IPS-NIHi11 (cell line): ENCODE measurements around the gene UBE2G2.
"Not testable (repeated sequence)": the region's sequence is repeated elsewhere in the genome, so short reads cannot be mapped to it uniquely, and the experiment has no call there.

Experiments
- DNase-seq: peaks from one replicate; pipeline ENCODE4 v3.0.0; 2012; ENCODE audit warnings: mixed read lengths, low spot score

Gene UBE2G2

DNA sequence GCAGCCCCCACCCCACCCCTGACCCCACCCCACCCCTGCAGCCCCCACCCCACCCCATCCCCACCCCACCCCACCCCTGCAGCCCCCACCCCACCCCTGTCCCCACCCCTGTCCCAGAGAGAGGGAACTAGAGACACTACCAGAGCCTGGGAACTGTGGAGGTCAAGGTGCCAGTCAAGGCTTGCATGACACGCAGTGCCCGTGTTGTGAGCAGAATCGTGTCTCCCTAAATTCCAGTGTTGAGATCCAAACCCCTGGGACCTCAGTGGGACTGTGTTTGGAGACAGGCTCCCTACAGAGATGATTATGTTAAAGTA is 34.7 kb upstream of the UBE2G2 start:
- no peak for DNase-seq

DNA sequence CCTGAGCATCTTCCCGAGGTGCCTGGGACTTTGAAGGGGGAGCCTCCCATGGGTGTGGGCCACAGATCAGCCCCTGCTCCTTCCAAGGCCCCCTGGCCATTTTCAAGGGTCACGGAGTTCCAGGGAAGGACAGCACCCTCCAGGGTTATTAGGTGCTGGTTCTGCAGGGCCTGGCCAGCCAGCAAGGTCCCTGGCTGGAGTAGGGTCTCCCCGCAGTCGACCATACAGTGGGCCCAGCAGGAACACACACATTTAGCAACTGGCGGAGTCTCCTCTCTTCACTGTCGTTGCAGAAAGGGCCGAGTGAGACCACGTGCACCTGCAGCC is 34.0 kb upstream of the UBE2G2 start:
- DNase-seq = no peak

GRCh38 chr21:44834951-44835646 is 33.5 kb upstream of the UBE2G2 start:
- no peak for DNase-seq

DNA sequence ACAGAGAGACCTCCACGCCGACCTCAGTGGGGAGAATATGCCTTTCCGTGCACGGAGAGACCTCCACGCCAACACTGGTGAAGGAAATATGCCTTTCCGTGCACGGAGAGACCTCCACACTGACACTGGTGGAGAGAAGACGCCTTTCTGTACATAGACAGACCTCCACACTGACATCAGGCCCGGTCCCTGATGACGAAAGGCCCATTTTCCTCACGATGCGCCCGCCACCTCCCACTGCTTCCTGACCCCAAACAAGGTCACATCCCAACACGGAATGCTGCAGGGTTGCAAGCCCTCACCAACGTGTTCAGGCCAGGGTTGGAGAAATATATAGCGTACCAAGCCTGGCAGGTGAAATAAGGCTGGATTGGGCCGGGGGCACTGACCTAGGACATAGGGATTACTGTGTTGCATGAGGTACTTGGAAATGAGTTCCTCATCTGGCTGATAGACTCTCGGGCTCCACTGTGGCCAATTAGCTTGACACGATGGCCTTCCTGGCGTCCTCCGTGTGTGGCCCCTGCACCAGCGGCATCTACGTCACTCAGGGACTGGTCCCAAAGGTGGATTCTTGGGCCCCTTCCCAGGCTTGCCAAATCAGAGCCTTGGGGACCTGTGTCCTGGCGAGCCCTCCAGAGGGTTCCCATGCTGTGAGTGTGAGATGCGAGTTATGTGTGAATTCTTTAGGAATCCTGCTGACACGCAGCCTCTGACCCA is 32.8 kb upstream of the UBE2G2 start:
- DNase-seq = no peak

GRCh38 chr21:44833663-44834062 is 32.0 kb upstream of the UBE2G2 start:
- DNase-seq = no peak

- DNase-seq = not testable (repeated sequence)
Measured at GRCh38 chr21:44832516-44833255, 31.1 kb upstream of the UBE2G2 start.

DNA sequence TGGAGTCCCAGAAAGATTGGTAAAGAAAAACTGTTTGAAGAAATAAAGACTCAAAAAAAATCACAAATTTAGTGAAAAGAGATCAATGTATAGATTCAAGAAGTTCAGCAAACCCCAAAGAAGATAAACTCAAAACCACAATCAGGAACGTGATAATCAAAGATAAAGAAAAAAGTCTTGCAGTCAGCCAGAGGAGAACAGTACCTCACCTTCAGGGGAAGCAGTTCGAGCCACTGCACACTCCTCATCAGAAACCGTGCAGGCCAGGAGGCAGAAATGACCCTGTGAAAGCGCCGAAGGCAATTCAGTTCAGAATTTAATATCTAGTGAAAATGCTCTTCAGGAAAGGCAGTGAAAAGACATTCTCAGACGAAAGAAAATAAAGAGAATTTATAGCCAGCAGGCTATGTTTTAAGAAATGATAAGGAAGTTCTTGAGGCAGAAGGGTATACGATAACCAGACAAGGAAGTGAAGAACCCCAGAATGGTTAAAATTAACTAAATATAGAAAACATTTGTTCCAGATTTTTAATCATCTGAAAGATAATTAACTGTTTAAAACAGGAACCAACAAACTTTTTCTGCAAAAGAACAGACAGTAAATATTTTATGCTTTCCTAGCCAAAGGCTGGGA is 29.7 kb upstream of the UBE2G2 start:
- DNase-seq = no peak

DNA sequence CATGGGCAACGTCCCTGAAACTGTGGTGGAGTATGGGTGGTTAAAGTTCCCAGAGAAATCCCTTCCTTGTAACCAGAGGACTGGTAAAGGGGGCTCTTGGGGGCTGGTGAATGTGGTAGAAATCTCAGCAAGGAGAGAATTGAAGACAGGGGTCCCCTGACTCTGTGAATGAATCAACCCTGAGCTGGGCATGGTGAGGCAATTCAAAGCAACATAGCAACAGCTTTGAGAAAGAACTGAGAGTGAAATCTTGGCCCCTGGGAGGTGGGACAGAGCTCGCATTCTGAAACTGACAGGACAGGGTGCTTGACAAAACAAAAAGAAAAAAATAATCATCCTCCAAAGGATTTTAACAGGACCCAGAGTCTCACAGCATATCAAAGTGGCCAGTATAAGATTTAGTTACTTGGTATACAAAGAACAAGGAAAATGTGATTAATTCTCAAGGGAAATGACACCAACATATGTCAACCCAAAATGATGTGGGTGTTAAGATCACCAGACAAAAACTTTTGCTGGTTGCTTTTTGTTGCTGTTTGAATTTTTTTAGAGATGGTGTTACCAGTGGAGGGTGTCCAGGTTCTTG is 28.0 kb upstream of the UBE2G2 start:
- no peak for DNase-seq

- no peak for DNase-seq
Measured at GRCh38 chr21:44828362-44829056, 26.9 kb upstream of the UBE2G2 start.

DNA sequence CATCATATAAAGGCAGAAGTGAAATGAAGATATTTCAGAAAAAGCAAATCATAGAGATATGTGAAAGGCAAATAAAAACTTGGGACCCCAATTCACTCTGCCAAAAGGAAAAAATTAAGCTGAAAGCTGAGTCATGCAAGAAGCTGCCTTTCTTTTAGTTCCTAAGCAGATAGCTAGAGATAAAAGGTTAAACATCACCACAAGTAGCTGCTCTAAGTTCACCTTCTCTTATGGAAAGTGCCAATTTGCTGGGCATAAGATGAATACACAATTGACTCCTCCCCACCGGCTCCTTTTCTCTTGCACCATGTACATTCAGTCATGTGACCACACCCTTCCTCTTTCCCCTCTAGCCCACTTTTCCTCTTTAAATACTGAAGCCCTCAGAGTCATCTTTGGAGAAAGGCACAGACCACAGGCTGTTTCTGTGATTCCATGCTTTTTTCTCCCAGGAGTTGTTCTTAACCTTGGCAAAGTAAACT is 21.6 kb upstream of the UBE2G2 start:
- no peak for DNase-seq

DNA sequence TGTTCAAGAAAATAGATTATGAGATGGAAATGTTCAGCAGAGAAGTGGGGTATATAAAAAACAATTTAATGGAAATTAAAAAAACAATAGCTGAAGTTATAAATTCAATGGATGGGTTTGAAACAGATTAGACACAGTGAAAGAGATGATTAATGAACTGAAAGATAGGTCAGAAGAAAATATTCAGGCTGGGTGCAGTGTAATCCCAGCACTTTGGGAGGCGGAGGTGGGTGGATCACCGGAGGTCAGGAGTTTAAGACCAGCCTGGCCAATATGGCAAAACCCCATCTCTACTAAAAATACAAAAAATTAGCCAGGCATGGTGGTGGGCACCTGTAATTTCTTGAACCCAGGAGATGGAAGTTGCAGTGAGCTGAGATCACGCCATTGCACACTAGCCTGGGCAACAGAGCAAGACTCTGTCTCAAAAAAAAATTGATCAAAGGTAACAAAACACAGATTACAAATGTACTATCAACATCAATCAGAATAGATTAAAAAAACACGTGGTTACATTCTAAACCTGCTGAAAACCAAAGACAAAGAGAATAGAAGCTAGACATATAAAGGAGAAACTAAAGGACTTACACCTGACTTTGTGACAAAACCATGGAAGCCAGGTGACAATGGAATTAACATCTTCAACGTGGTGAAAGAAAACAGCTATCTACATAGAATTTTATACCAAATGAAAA is 21.0 kb upstream of the UBE2G2 start:
- DNase-seq = no peak

- no peak for DNase-seq
Measured at GRCh38 chr21:44820851-44821250, 19.2 kb upstream of the UBE2G2 start.

GRCh38 chr21:44819283-44820243 is 17.9 kb upstream of the UBE2G2 start:
- DNase-seq = no peak

DNA sequence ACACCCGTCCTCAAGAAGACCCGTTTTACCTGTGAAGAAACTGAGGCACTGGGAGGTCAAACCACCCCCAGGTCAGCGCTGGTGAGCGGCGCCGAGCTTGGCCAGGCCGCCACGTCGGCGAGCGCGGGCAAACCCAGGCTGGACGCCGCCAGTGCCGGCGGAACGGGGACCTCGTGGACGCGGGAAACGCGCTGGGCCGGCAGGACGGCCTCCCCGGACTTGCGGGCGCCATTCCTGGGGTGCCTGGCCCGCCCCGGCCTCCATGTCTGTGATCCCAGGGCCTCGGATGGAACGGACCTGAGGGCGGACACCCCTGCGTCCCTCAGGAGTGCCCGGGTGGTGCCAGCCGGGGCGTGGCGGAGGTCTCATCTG is 17.0 kb upstream of the UBE2G2 start:
- DNase-seq = peak; percentile 25

GRCh38 chr21:44817914-44818639 is 16.5 kb upstream of the UBE2G2 start, which contains the start of gene SUMO3:
SUMO3 (minus strand) TSS chr21:44818062; CDS start chr21:44817968, 94 bp downstream.
- DNase-seq = peak; percentile 98

GRCh38 chr21:44817506-44817880 is 15.9 kb upstream of the UBE2G2 start:
- DNase-seq = peak; percentile 98

- DNase-seq = no peak
Measured at GRCh38 chr21:44816761-44817505, 15.3 kb upstream of the UBE2G2 start.

DNA sequence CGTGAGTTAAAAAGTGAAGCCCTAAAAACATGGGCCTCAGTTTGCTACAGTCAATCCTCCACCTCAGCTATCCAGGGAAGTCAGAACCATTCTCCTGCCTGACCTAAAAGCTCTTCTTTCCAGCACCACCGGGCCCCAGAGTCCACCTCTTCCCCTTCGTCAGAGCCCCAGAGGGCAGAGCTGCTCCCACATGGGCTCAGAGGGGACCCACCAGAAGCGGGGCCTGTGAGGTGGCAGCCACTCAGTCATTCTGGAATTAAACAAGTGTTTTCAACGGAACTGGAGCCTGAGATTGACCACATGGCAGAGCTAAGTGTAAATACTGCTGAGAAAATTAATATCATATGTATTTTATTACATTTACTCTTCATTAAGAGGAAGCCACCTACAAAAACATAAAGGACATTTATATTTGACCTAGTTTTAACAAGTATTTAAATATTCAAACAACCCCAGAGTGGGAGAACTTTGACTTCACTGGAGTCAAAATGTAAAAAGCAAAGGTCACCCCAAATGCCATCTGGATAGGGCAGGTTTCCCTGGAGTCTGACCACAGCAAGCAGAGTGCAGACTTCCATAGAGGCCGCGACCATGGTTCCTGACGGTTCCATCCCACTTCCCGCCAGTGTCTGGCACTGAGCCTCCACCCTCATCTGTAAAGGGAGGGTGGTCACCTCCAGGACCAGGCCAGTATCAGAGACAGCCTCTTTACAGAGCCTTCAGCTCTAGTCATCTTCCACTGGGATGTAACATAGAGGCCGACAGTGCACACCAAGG is 14.4 kb upstream of the UBE2G2 start:
- DNase-seq = no peak
